Neural progenitor cell (in vitro differentiated cells): ENCODE measurements around the gene EFCAB10. TPM values are rescaled to one million over a fixed set of nuclear protein-coding genes. Genes with fewer than 3 reads are reported as not detected.

Experiments
- DNase-seq: peaks from one replicate; pipeline ENCODE4 v3.0.0-alpha.2; 2016; ENCODE audit warnings: low spot score
- H2AFZ ChIP-seq: fragments of 200-600 bp; sonication (generic); replicated peaks from 2 replicates; pipeline ENCODE4 v1.6.1; 2016; ENCODE audit warnings: antibody characterized with exemption
- H3F3A ChIP-seq: fragments of 200-600 bp; sonication (generic); 2 replicates; pipeline ENCODE4 v1.6.1; 2016; ENCODE audit warnings: antibody characterized with exemption, low read depth
- H3K27ac ChIP-seq: fragments of 200-600 bp; sonication (generic); 2 replicates; pipeline ENCODE4 v1.5.1; 2016; ENCODE audit warnings: mild to moderate bottlenecking
- H3K27me3 ChIP-seq: fragments of 200-600 bp; sonication (generic); 2 replicates; pipeline ENCODE4 v1.6.1; 2016; ENCODE audit warnings: mild to moderate bottlenecking, moderate library complexity
- H3K36me3 ChIP-seq: fragments of 200-600 bp; sonication (generic); 2 replicates; pipeline ENCODE4 v1.5.1; 2016
- H3K4me1 ChIP-seq: fragments of 200-600 bp; sonication (generic); 2 replicates; pipeline ENCODE4 v1.6.1; 2016; ENCODE audit warnings: mixed run types
- H3K4me2 ChIP-seq: fragments of 200-600 bp; sonication (generic); 2 replicates; pipeline ENCODE4 v1.6.1; 2016
- H3K4me3 ChIP-seq: fragments of 200-600 bp; sonication (generic); 2 replicates; pipeline ENCODE4 v1.5.1; 2016
- H3K79me2 ChIP-seq: fragments of 200-600 bp; sonication (generic); 2 replicates; pipeline ENCODE4 v1.6.1; 2016; ENCODE audit warnings: low read depth
- H3K9ac ChIP-seq: fragments of 200-600 bp; sonication (generic); 2 replicates; pipeline ENCODE4 v1.6.1; 2016
- H3K9me3 ChIP-seq: fragments of 200-600 bp; sonication (generic); 2 replicates; pipeline ENCODE4 v1.5.1; 2016; ENCODE audit warnings: low read depth
- H4K20me1 ChIP-seq: fragments of 200-600 bp; sonication (generic); 2 replicates; pipeline ENCODE4 v1.6.1; 2016; ENCODE audit warnings: low read depth
- H3K27ac Mint-ChIP-seq: 3 replicates; pipeline ENCODE4 v1.8.0; 2021; ENCODE audit warnings: mixed read lengths
- H3K27me3 Mint-ChIP-seq: 2 replicates; pipeline ENCODE4 v1.8.0; 2022; ENCODE audit warnings: low read depth, mild to moderate bottlenecking, inconsistent platforms, moderate library complexity, mixed read lengths; ENCODE audit not compliant: insufficient read depth
- H3K36me3 Mint-ChIP-seq: 3 replicates; pipeline ENCODE4 v1.8.0; 2021; ENCODE audit warnings: mixed read lengths
- H3K4me1 Mint-ChIP-seq: 3 replicates; pipeline ENCODE4 v1.8.0; 2021; ENCODE audit warnings: mixed read lengths
- H3K4me3 Mint-ChIP-seq: 3 replicates; pipeline ENCODE4 v1.8.0; 2021; ENCODE audit warnings: mild to moderate bottlenecking, moderate library complexity, mixed read lengths
- H3K9me3 Mint-ChIP-seq: 3 replicates; pipeline ENCODE4 v1.8.0; 2020; ENCODE audit warnings: mixed read lengths
- EZH2 ChIP-seq: fragments of 200-600 bp; sonication (generic); IDR thresholded peaks from 2 replicates; pipeline ENCODE4 v1.6.1; 2017; ENCODE audit warnings: antibody characterized with exemption, mild to moderate bottlenecking, moderate library complexity
- EZH2phosphoT487 ChIP-seq: fragments of 200-600 bp; sonication (generic); IDR thresholded peaks from 2 replicates; pipeline ENCODE4 v1.6.1; 2017; ENCODE audit warnings: antibody characterized with exemption
- total RNA-seq: library from RNA; depleted of rRNA; stranded (reverse); fragments of >200 nt; gene quantifications from 2 replicates; pipeline ENCODE4 v1.2.3, GENCODE V29; 2015; ENCODE audit warnings: low replicate concordance
- TF ChIP-seq, protein P1 (sequence below): fragments of 200-600 bp; sonication (generic); IDR thresholded peaks from 2 replicates; pipeline ENCODE4 v1.5.1; 2017; ENCODE audit warnings: antibody characterized with exemption, mild to moderate bottlenecking

EFCAB10 gene
- total RNA-seq, 1 donor from 2014 or later, result 5.0 TPM

DNA sequence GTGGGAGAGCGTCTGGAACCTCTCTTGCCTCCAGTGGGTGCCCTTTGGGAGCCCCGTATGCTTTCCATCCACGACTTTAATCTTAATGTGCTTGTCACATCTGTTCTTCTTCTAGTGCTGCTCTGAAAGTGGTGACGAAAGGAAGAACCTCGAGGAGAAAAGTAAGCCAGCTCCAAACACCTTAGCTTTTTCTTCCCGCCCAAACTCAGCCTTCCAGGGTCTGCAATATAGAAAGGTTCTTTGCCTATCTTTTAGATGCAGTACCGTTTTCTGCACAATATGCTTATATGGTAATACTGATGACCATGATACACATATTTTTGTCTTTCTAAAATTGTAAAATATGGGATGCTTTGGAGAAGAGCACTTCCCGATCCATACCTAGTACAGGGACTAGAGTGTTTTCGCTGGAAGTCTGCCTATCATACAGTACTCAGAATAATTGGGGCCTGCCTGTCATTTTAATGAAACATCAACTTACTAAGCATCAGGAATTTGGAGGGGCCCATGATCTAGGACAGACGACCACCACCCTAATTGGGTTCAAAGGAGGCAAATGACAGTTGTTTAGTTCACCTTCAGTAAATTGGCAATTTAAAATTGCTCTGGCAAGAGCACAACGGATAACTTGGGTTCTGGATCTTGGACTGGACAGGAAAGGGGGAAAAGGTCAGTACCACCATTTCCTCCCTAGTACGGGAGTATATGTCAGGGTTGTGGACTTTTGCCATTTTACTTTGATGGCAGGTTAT, 48.4 kb downstream of the EFCAB10 start:
- H3K9me3 ChIP-seq, result no peaks in the 10 kb centered on the region
- no peaks in the 10 kb centered on the region for H3K36me3 ChIP-seq
- no peak for DNase-seq
- H2AFZ ChIP-seq, result peak overlapping the region; percentile 89
- Mint-ChIP-seq H3K36me3 (peaks cover 2% of the 10 kb centered on the region), H3K27ac (peak overlapping the region; percentile 94), H3K9me3 (peaks cover 2% of the 10 kb centered on the region), H3K4me1 (peaks cover 14% of the 10 kb centered on the region), H3K4me3 (peak overlapping the region; percentile 96), H3K27me3 (peaks cover 2% of the 10 kb centered on the region)
- no peaks in the 10 kb centered on the region for H4K20me1 ChIP-seq
- H3K27me3 ChIP-seq, result no peaks in the 10 kb centered on the region
- H3K27ac ChIP-seq, result no peak overlapping the region
- TF ChIP-seq EZH2phosphoT487 (no peak), EZH2 (no peak)
- TF ChIP-seq, protein P1, sequence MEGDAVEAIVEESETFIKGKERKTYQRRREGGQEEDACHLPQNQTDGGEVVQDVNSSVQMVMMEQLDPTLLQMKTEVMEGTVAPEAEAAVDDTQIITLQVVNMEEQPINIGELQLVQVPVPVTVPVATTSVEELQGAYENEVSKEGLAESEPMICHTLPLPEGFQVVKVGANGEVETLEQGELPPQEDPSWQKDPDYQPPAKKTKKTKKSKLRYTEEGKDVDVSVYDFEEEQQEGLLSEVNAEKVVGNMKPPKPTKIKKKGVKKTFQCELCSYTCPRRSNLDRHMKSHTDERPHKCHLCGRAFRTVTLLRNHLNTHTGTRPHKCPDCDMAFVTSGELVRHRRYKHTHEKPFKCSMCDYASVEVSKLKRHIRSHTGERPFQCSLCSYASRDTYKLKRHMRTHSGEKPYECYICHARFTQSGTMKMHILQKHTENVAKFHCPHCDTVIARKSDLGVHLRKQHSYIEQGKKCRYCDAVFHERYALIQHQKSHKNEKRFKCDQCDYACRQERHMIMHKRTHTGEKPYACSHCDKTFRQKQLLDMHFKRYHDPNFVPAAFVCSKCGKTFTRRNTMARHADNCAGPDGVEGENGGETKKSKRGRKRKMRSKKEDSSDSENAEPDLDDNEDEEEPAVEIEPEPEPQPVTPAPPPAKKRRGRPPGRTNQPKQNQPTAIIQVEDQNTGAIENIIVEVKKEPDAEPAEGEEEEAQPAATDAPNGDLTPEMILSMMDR, result no peak
- peak overlapping the region; percentile 93 for H3K4me2 ChIP-seq
- peak overlapping the region; percentile 89 for H3K4me3 ChIP-seq
- peaks cover 29% of the 10 kb centered on the region for H3K79me2 ChIP-seq
- H3K9ac ChIP-seq, result peak overlapping the region; percentile 87
- no peaks in the 10 kb centered on the region for H3F3A ChIP-seq
- H3K4me1 ChIP-seq, result peaks cover 6% of the 10 kb centered on the region

DNA sequence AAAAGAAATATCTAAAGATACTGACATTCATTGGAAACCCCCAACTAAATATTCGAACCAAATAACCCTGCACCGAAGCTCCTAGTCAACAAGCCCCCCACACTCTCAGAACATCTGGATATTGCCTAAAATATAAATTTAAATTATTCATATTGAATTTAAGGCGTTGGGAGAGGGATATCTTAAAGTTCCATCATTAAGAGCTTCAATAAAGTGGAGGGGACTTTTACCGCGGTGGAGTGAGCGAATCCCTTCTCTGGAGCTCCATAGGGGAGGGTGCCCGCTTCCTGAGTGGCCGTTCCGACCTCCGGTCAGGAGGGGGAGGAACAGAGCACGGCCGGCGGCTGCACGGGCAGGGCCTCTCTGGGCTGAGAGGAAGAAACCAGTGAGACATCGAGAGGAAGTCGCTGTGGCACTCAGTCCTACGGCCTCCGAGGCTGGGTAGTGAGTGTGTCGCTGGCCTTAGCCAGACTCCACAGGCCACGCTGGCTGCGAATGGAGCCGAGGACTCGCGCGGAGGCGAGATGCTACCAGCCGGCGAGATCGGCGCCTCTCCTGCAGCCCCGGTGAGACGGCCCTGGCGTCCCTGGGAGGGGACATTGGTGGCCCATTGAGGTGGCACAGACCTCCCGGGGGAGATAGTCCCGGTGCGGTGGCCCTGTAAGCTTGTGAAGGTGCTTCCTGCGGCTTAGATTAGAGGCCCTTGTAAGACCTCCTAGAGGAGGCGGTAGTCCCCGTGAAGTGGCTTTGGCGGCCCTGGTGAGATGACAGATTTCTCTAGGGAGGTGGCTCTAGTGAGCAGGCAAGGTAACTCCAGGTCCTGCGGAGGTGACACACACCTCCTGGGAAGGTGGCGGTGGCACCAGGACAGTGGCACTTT, 49.3 kb downstream of the EFCAB10 start, which contains the start of gene RINT1:
RINT1 (plus strand) TSS at position 410 of the 880 bp plus-strand sequence; CDS start at position 525, 115 bp downstream.
- no peak within 1 kb of the TSS for H3K27ac ChIP-seq
- H3K36me3 ChIP-seq, result no peaks in the 10 kb centered on the region
- peaks cover 2% of the 10 kb centered on the region for H3K36me3 Mint-ChIP-seq
- H3F3A ChIP-seq, result no peaks in the 10 kb centered on the region
- H3K4me1 ChIP-seq, result peaks cover 6% of the 10 kb centered on the region
- H3K27ac Mint-ChIP-seq, result peak within 1 kb of the TSS; percentile 94
- no peaks in the 10 kb centered on the region for H3K9me3 ChIP-seq
- no peaks in the 10 kb centered on the region for H3K27me3 ChIP-seq
- peak within 1 kb of the TSS; percentile 93 for H3K4me2 ChIP-seq
- peaks cover 14% of the 10 kb centered on the region for H3K4me1 Mint-ChIP-seq
- H3K79me2 ChIP-seq, result peaks cover 29% of the 10 kb centered on the region
- peak; percentile 95 for DNase-seq
- H2AFZ ChIP-seq, result peak within 1 kb of the TSS; percentile 89
- no peaks in the 10 kb centered on the region for H4K20me1 ChIP-seq
- peak within 1 kb of the TSS; percentile 87 for H3K9ac ChIP-seq
- no peak for TF ChIP-seq EZH2phosphoT487
- TF ChIP-seq, protein P1, result peak; percentile 84
- peak within 1 kb of the TSS; percentile 96 for H3K4me3 Mint-ChIP-seq
- H3K9me3 Mint-ChIP-seq, result peaks cover 2% of the 10 kb centered on the region
- H3K27me3 Mint-ChIP-seq, result peaks cover 2% of the 10 kb centered on the region
- peak within 1 kb of the TSS; percentile 89 for H3K4me3 ChIP-seq

DNA sequence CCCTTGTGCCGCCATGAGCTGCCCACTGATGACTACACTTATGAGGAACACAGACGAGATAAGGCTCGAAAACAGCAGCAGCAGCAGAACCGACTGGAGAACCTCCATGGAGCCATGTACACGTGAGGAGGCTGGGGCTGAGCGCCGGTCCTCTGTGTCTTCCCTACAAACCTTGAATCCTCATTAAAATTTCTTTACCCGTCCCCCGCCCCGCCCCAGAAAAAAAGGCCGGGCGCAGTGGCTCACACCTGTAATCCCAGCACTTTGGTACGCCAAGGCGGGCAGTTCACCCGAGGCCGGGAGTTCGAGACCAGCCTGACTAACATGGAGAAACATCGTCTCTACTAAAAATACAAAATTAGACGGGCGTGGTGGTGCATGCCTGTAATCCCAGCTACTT, 50.7 kb downstream of the EFCAB10 start:
- Histone ChIP-seq H3F3A (no peaks in the 10 kb centered on the region), H4K20me1 (no peaks in the 10 kb centered on the region), H3K27me3 (no peaks in the 10 kb centered on the region), H3K4me3 (no peak overlapping the region), H3K4me1 (peaks cover 6% of the 10 kb centered on the region), H3K27ac (no peak overlapping the region), H3K79me2 (peaks cover 29% of the 10 kb centered on the region), H3K36me3 (no peaks in the 10 kb centered on the region), H3K4me2 (no peak overlapping the region), H2AFZ (no peak overlapping the region), H3K9me3 (no peaks in the 10 kb centered on the region), H3K9ac (no peak overlapping the region)
- no peak for DNase-seq
- peak overlapping the region; percentile 55 for H3K4me3 Mint-ChIP-seq
- H3K36me3 Mint-ChIP-seq, result no peaks in the 10 kb centered on the region
- H3K27ac Mint-ChIP-seq, result no peak overlapping the region
- H3K27me3 Mint-ChIP-seq, result peaks cover 2% of the 10 kb centered on the region
- peaks cover 14% of the 10 kb centered on the region for H3K4me1 Mint-ChIP-seq
- H3K9me3 Mint-ChIP-seq, result peaks cover 2% of the 10 kb centered on the region
- TF ChIP-seq EZH2 (no peak), EZH2phosphoT487 (no peak)
- TF ChIP-seq, protein P1, result no peak
